Suprapubic skin (tissue), 4 donors: ENCODE data around the gene KIF4B.

Experiments
- EP300 ChIP-seq: sonication (generic); formaldehyde crosslinking; IDR thresholded peaks from one replicate; pipeline ENCODE4 v1.6.1; 2017; ENCODE audit warnings: antibody characterized with exemption
- POLR2AphosphoS5 ChIP-seq, 3 donors: sonication (generic); formaldehyde crosslinking; IDR thresholded peaks; one replicate each; pipeline ENCODE4 v1.6.1; 2017; ENCODE audit warnings: antibody characterized with exemption in 3 of 3
- TF ChIP-seq, protein P1 (sequence below), 2 donors: fragments of 200-600 bp in 1 of 2; fragments of 450-650 bp in 1 of 2; sonication (generic) in 1 of 2; IDR thresholded peaks; one replicate each; pipeline ENCODE4 v1.5.1; 2016 to 2019; ENCODE audit warnings: antibody characterized with exemption in 2 of 2, mild to moderate bottlenecking in 1 of 2, moderate library complexity in 1 of 2

GRCh38 chr5:154984946-154985516 is 28.5 kb upstream of the KIF4B start:
- TF ChIP-seq EP300: no peak
- TF ChIP-seq, protein P1, sequence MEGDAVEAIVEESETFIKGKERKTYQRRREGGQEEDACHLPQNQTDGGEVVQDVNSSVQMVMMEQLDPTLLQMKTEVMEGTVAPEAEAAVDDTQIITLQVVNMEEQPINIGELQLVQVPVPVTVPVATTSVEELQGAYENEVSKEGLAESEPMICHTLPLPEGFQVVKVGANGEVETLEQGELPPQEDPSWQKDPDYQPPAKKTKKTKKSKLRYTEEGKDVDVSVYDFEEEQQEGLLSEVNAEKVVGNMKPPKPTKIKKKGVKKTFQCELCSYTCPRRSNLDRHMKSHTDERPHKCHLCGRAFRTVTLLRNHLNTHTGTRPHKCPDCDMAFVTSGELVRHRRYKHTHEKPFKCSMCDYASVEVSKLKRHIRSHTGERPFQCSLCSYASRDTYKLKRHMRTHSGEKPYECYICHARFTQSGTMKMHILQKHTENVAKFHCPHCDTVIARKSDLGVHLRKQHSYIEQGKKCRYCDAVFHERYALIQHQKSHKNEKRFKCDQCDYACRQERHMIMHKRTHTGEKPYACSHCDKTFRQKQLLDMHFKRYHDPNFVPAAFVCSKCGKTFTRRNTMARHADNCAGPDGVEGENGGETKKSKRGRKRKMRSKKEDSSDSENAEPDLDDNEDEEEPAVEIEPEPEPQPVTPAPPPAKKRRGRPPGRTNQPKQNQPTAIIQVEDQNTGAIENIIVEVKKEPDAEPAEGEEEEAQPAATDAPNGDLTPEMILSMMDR (IDR thresholded peaks at IDR 0.05): no peak
- TF ChIP-seq POLR2AphosphoS5 (IDR thresholded peaks at IDR 0.05): no peak
